SK-N-SH (cell line): ENCODE data around the gene ATP1A1. TPM values are rescaled to one million over a fixed set of nuclear protein-coding genes. Genes with fewer than 3 reads are reported as not detected.

Experiments
- CTCF ChIA-PET: fragments of 300-600, 350-600 bp; formaldehyde crosslinking; extraction: SDS; loops from one replicate; lab custom pipeline; 2021; lab: Yijun Ruan, JAX
- POLR2A ChIA-PET: fragments of 350-600 bp; sonication (Branson Sonifier 250); formaldehyde crosslinking; extraction: SDS; loops from one replicate; lab custom pipeline; 2020; ENCODE audit warnings: antibody characterized with exemption, inconsistent platforms; lab: Yijun Ruan, JAX
- DNase-seq: peaks from one replicate; pipeline ENCODE4 v3.0.0; 2012
- H2AFZ ChIP-seq: fragments of 200-600 bp; sonication (generic); 2 replicates; pipeline ENCODE4 v1.8.1; 2016; ENCODE audit warnings: antibody characterized with exemption, mild to moderate bottlenecking, low read depth
- H3F3A ChIP-seq: fragments of 200-600 bp; sonication (generic); replicated peaks from 2 replicates; pipeline ENCODE3; 2016; ENCODE audit warnings: antibody characterized with exemption, mild to moderate bottlenecking; ENCODE audit not compliant: insufficient read depth
- H3K27ac ChIP-seq, 2 experiments: fragments of 200-500 bp in 1 of 2; fragments of 200-600 bp in 1 of 2; sonication (Bioruptor generic) in 1 of 2; sonication (generic), shearing (Covaris generic) in 1 of 2; 2 replicates each; pipeline versions ENCODE4 v1.5.1 to v1.6.1; 2014 to 2016; ENCODE audit warnings: low read depth in 2 of 2, inconsistent platforms in 1 of 2, low read length in 1 of 2, mild to moderate bottlenecking in 1 of 2, mixed read lengths in 1 of 2
- H3K27me3 ChIP-seq: fragments of 200-600 bp; sonication (generic), shearing (Covaris generic); 2 replicates; pipeline ENCODE4 v1.6.1; 2016; ENCODE audit warnings: mixed run types; ENCODE audit not compliant: insufficient read depth
- H3K36me3 ChIP-seq, 2 experiments: fragments of 200-500 bp in 1 of 2; fragments of 200-600 bp in 1 of 2; sonication (Bioruptor generic) in 1 of 2; sonication (generic) in 1 of 2; replicated peaks in 1 of 2; 2 replicates each; pipeline versions ENCODE3 to v1.5.1; 2014 to 2016; ENCODE audit warnings: low read length in 1 of 2, mild to moderate bottlenecking in 1 of 2; ENCODE audit not compliant: insufficient read depth in 2 of 2, control insufficient read depth in 1 of 2
- H3K4me1 ChIP-seq, 2 experiments: fragments of 200-500 bp in 1 of 2; fragments of 200-600 bp in 1 of 2; sonication (Bioruptor generic) in 1 of 2; sonication (generic), shearing (Covaris generic) in 1 of 2; 2 replicates each; pipeline versions ENCODE4 v1.5.1 to v1.6.1; 2014 to 2016; ENCODE audit warnings: low read depth in 1 of 2, low read length in 1 of 2, mixed run types in 1 of 2; ENCODE audit not compliant: insufficient read depth in 2 of 2, control insufficient read depth in 1 of 2
- H3K4me2 ChIP-seq: fragments of 200-600 bp; sonication (generic), shearing (Covaris generic); 2 replicates; pipeline ENCODE4 v1.6.1; 2017; ENCODE audit warnings: mixed run types
- H3K4me3 ChIP-seq, 2 experiments: fragments of 200-500 bp in 1 of 2; fragments of 200-600 bp in 1 of 2; sonication (Bioruptor generic) in 1 of 2; sonication (generic), shearing (Covaris generic) in 1 of 2; 2 replicates each; pipeline versions ENCODE4 v1.5.1 to v1.8.1; 2014 to 2016; ENCODE audit warnings: low read depth in 2 of 2, inconsistent platforms in 1 of 2, low read length in 1 of 2, mild to moderate bottlenecking in 1 of 2, mixed read lengths in 1 of 2, moderate library complexity in 1 of 2
- H3K79me2 ChIP-seq: fragments of 200-600 bp; sonication (generic); 2 replicates; pipeline ENCODE4 v1.8.1; 2017; ENCODE audit warnings: mild to moderate bottlenecking; ENCODE audit not compliant: insufficient read depth
- H3K9ac ChIP-seq: fragments of 200-600 bp; sonication (generic); 2 replicates; pipeline ENCODE4 v1.6.1; 2017; ENCODE audit warnings: mixed run types
- H3K9me2 ChIP-seq: fragments of 200-600 bp; sonication (generic); 2 replicates; pipeline ENCODE4 v1.6.1; 2017; ENCODE audit warnings: mixed run types
- H3K9me3 ChIP-seq: fragments of 200-600 bp; sonication (generic); 2 replicates; pipeline ENCODE4 v1.6.1; 2017; ENCODE audit warnings: mixed run types, mild to moderate bottlenecking, moderate library complexity
- H4K20me1 ChIP-seq: fragments of 200-600 bp; sonication (generic); 2 replicates; pipeline ENCODE4 v1.6.1; 2017; ENCODE audit warnings: mild to moderate bottlenecking, mixed run types; ENCODE audit not compliant: insufficient read depth
- CHD2 ChIP-seq: fragments of 150-350 bp; IDR thresholded peaks from 2 replicates; pipeline ENCODE4 v1.6.1; 2018; ENCODE audit warnings: low read length; ENCODE audit not compliant: partially characterized antibody
- EZH2phosphoT487 ChIP-seq: fragments of 200-600 bp; sonication (generic); IDR thresholded peaks from 2 replicates; pipeline ENCODE4 v1.6.1; 2017; ENCODE audit warnings: low read depth, mixed run types, mild to moderate bottlenecking, antibody characterized with exemption, moderate library complexity, borderline replicate concordance
- FOSL2 ChIP-seq: IDR thresholded peaks from 2 replicates; pipeline ENCODE4 v1.4.0; 2012; ENCODE audit warnings: low read depth, mild to moderate bottlenecking, moderate library complexity, borderline replicate concordance
- FOXJ3 ChIP-seq: sonication (generic); formaldehyde crosslinking; IDR thresholded peaks from 2 replicates; pipeline ENCODE4 v1.5.1; 2020; ENCODE audit warnings: mild to moderate bottlenecking, missing genetic modification reagents
- GATA2 ChIP-seq: sonication (generic); formaldehyde crosslinking; IDR thresholded peaks from 2 replicates; pipeline ENCODE4 v1.5.0; 2020; ENCODE audit warnings: mild to moderate bottlenecking, missing genetic modification reagents
- NFIC ChIP-seq: IDR thresholded peaks from 2 replicates; pipeline ENCODE4 v1.4.0; 2012; ENCODE audit warnings: borderline replicate concordance
- NRF1 ChIP-seq: IDR thresholded peaks from 2 replicates; pipeline ENCODE4 v1.6.1; 2012; ENCODE audit warnings: low read depth, mild to moderate bottlenecking, low read length
- POLR2AphosphoS5 ChIP-seq: IDR thresholded peaks from 2 replicates; pipeline ENCODE4 v1.6.1; 2012; ENCODE audit warnings: low read depth, low read length
- SIN3A ChIP-seq: IDR thresholded peaks from 2 replicates; pipeline ENCODE4 v1.6.1; 2012; ENCODE audit warnings: low read depth, mild to moderate bottlenecking, low read length, moderate library complexity, borderline replicate concordance
- TAF1 ChIP-seq: IDR thresholded peaks from 2 replicates; pipeline ENCODE4 v1.6.1; 2012; ENCODE audit warnings: low read depth, mild to moderate bottlenecking, low read length, moderate library complexity, borderline replicate concordance
- TEAD4 ChIP-seq: IDR thresholded peaks from 2 replicates; pipeline ENCODE4 v1.4.0; 2012; ENCODE audit warnings: mild to moderate bottlenecking, borderline replicate concordance; ENCODE audit not compliant: insufficient read depth
- WGBS: methylation state at CpG from one replicate; pipeline ENCODE4 v1.1.6; 2017; ENCODE audit warnings: low lambda C conversion rate; 5-methylcytosine and 5-hydroxymethylcytosine counted together
- polyA plus RNA-seq, 3 experiments: library from polyadenylated mRNA; depleted of rRNA; stranded (reverse); fragments of >200 nt; gene quantifications; 2 replicates each; pipeline ENCODE4 v1.2.3, GENCODE V29; 2012
- TF ChIP-seq, protein P1 (sequence below): fragments of 200-600 bp; sonication (generic); IDR thresholded peaks from 2 replicates; pipeline ENCODE4 v1.6.1; 2017; ENCODE audit warnings: antibody characterized with exemption, mild to moderate bottlenecking, moderate library complexity
- TF ChIP-seq, protein P2 (sequence below): IDR thresholded peaks from 2 replicates; pipeline ENCODE4 v1.4.0; 2012; ENCODE audit warnings: low read depth, borderline replicate concordance
- TF ChIP-seq, protein P3 (sequence below): IDR thresholded peaks from 2 replicates; pipeline ENCODE4 v1.4.0; 2012; ENCODE audit warnings: low read depth
- TF ChIP-seq, protein P4 (sequence below): IDR thresholded peaks from 2 replicates; pipeline ENCODE4 v1.6.1; 2012; ENCODE audit warnings: mild to moderate bottlenecking, low read depth, low read length, moderate library complexity

The ATP1A1 gene
- polyA plus RNA-seq, 1 of the 3 experiments (the other 2 are of a cell fraction): 233 TPM

DNA sequence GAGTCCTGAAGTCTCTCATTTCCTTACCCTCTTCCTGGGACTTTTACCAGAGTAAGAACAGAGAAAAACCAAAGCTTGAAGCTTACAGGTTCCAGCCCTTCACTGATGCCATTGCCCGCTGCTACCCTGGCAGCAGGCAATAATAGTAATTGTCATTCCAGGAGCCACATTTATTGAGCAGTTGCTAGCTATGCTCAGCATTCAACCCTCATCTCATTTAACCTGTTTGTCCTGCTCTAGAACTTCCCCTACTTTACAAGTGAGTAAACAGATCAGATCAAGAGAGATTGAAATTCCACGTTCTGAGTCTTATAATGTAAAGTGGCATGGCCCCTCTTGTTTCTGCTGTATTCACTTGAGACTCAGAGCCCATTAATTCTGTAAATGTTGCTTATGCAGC lies 80.4 kb downstream of the ATP1A1 start:
- TF ChIP-seq CHD2 (no peak), SIN3A (no peak), TAF1 (no peak), TEAD4 (no peak), FOSL2 (no peak), NFIC (no peak), GATA2 (CRISPR knock-in tag) (no peak), NRF1 (no peak), EZH2phosphoT487 (no peak), POLR2AphosphoS5 (no peak), FOXJ3 (CRISPR knock-in tag) (no peak)
- TF ChIP-seq, protein P1, sequence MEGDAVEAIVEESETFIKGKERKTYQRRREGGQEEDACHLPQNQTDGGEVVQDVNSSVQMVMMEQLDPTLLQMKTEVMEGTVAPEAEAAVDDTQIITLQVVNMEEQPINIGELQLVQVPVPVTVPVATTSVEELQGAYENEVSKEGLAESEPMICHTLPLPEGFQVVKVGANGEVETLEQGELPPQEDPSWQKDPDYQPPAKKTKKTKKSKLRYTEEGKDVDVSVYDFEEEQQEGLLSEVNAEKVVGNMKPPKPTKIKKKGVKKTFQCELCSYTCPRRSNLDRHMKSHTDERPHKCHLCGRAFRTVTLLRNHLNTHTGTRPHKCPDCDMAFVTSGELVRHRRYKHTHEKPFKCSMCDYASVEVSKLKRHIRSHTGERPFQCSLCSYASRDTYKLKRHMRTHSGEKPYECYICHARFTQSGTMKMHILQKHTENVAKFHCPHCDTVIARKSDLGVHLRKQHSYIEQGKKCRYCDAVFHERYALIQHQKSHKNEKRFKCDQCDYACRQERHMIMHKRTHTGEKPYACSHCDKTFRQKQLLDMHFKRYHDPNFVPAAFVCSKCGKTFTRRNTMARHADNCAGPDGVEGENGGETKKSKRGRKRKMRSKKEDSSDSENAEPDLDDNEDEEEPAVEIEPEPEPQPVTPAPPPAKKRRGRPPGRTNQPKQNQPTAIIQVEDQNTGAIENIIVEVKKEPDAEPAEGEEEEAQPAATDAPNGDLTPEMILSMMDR: no peak
- TF ChIP-seq, protein P2, sequence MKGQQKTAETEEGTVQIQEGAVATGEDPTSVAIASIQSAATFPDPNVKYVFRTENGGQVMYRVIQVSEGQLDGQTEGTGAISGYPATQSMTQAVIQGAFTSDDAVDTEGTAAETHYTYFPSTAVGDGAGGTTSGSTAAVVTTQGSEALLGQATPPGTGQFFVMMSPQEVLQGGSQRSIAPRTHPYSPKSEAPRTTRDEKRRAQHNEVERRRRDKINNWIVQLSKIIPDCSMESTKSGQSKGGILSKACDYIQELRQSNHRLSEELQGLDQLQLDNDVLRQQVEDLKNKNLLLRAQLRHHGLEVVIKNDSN: no peak
- TF ChIP-seq, protein P3, sequence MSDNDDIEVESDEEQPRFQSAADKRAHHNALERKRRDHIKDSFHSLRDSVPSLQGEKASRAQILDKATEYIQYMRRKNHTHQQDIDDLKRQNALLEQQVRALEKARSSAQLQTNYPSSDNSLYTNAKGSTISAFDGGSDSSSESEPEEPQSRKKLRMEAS: no peak
- TF ChIP-seq, protein P4, sequence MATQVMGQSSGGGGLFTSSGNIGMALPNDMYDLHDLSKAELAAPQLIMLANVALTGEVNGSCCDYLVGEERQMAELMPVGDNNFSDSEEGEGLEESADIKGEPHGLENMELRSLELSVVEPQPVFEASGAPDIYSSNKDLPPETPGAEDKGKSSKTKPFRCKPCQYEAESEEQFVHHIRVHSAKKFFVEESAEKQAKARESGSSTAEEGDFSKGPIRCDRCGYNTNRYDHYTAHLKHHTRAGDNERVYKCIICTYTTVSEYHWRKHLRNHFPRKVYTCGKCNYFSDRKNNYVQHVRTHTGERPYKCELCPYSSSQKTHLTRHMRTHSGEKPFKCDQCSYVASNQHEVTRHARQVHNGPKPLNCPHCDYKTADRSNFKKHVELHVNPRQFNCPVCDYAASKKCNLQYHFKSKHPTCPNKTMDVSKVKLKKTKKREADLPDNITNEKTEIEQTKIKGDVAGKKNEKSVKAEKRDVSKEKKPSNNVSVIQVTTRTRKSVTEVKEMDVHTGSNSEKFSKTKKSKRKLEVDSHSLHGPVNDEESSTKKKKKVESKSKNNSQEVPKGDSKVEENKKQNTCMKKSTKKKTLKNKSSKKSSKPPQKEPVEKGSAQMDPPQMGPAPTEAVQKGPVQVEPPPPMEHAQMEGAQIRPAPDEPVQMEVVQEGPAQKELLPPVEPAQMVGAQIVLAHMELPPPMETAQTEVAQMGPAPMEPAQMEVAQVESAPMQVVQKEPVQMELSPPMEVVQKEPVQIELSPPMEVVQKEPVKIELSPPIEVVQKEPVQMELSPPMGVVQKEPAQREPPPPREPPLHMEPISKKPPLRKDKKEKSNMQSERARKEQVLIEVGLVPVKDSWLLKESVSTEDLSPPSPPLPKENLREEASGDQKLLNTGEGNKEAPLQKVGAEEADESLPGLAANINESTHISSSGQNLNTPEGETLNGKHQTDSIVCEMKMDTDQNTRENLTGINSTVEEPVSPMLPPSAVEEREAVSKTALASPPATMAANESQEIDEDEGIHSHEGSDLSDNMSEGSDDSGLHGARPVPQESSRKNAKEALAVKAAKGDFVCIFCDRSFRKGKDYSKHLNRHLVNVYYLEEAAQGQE: no peak
- no peaks in the 10 kb centered on the region for H3K79me2 ChIP-seq
- no peaks in the 10 kb centered on the region for H3F3A ChIP-seq
- POLR2A ChIA-PET: no interaction called here
- no peaks in the 10 kb centered on the region for H3K9me3 ChIP-seq
- H3K9me2 ChIP-seq: no peaks in the 10 kb centered on the region
- H2AFZ ChIP-seq: no peak overlapping the region
- no peaks in the 10 kb centered on the region for H3K36me3 ChIP-seq
- no peaks in the 10 kb centered on the region for H4K20me1 ChIP-seq
- DNase-seq: no peak
- 38% methylated on average over 2 of the region's 2 CpGs for WGBS
- H3K4me3 ChIP-seq: no peak overlapping the region
- no peak overlapping the region for H3K9ac ChIP-seq
- H3K27me3 ChIP-seq: no peaks in the 10 kb centered on the region
- H3K4me1 ChIP-seq: peaks cover 0 to 7% of the 10 kb centered on the region in 2 experiments; a peak in 1 of 4 replicates
- H3K27ac ChIP-seq: no peak overlapping the region
- H3K4me2 ChIP-seq: no peak overlapping the region
- CTCF ChIA-PET: interaction anchor here (1.1 to 1.2 kb wide), 2 partner anchors 25 to 32 kb away, joined by 3 to 5 read pairs; no protein-coding TSS in a partner anchor
